Activated T-cell treated with anti-CD3 and anti-CD28 coated beads, Interleukin-2, amount 50 U/mL, for 1 hour (primary cell): ENCODE measurements around the gene MYT1.
"Not testable (repeated sequence)": the region's sequence is repeated elsewhere in the genome, so short reads cannot be mapped to it uniquely, and the experiment has no call there.

Experiments
- DNase-seq: peaks from one replicate; pipeline ENCODE4 v3.0.0-alpha.2; 2020

Gene MYT1

GRCh38 chr20:64171211-64171610, 7.0 kb downstream of the MYT1 start:
- no peak for DNase-seq

- no peak for DNase-seq
Measured at GRCh38 chr20:64173116-64173515, 8.9 kb downstream of the MYT1 start.

GRCh38 chr20:64176551-64176950, 12.3 kb downstream of the MYT1 start:
- no peak for DNase-seq

- DNase-seq = no peak
Measured at GRCh38 chr20:64176971-64177370, 12.7 kb downstream of the MYT1 start.

- DNase-seq = no peak
Measured at GRCh38 chr20:64177384-64177783, 13.1 kb downstream of the MYT1 start.

- no peak for DNase-seq
Measured at GRCh38 chr20:64177787-64178186, 13.5 kb downstream of the MYT1 start.

- not testable (repeated sequence) for DNase-seq
Measured at GRCh38 chr20:64178925-64179324, 14.7 kb downstream of the MYT1 start.

GRCh38 chr20:64179805-64180204, 15.6 kb downstream of the MYT1 start:
- DNase-seq = no peak

- no peak for DNase-seq
Measured at GRCh38 chr20:64180673-64181072, 16.4 kb downstream of the MYT1 start.

GRCh38 chr20:64181391-64181790, 17.1 kb downstream of the MYT1 start:
- no peak for DNase-seq

- no peak for DNase-seq
Measured at GRCh38 chr20:64182146-64182865, 18.1 kb downstream of the MYT1 start.

- DNase-seq = no peak
Measured at GRCh38 chr20:64183313-64183712, 19.1 kb downstream of the MYT1 start.

GRCh38 chr20:64184795-64185194, 20.5 kb downstream of the MYT1 start:
- DNase-seq = no peak

- no peak for DNase-seq
Measured at GRCh38 chr20:64185276-64185900, 21.1 kb downstream of the MYT1 start.

- no peak for DNase-seq
Measured at GRCh38 chr20:64186071-64186598, 21.9 kb downstream of the MYT1 start.

GRCh38 chr20:64187213-64187612, 23.0 kb downstream of the MYT1 start:
- not testable (repeated sequence) for DNase-seq

- no peak for DNase-seq
Measured at GRCh38 chr20:64188091-64188490, 23.8 kb downstream of the MYT1 start.

GRCh38 chr20:64188682-64189529, 24.7 kb downstream of the MYT1 start:
- DNase-seq = no peak

GRCh38 chr20:64189530-64189966, 25.3 kb downstream of the MYT1 start:
- no peak for DNase-seq

GRCh38 chr20:64189986-64190385, 25.7 kb downstream of the MYT1 start:
- DNase-seq = no peak

- DNase-seq = no peak
Measured at GRCh38 chr20:64191002-64191401, 26.8 kb downstream of the MYT1 start.

GRCh38 chr20:64192406-64192805, 28.2 kb downstream of the MYT1 start:
- no peak for DNase-seq

- DNase-seq = no peak
Measured at GRCh38 chr20:64193058-64193457, 28.8 kb downstream of the MYT1 start.
